A549 treated with Mapracorat at 1 μM for 4 hours (cell line): Measurements from ENCODE around the gene IPMK. TPM values are rescaled to one million over a fixed set of nuclear protein-coding genes. Genes with fewer than 3 reads are reported as not detected.

ENCODE experiments used
- total RNA-seq: library from RNA; stranded (reverse); fragments of 200-300 nt; extraction: Qiagen RNA extraction; gene quantifications from 5 replicates; pipeline ENCODE4 v1.2.3, GENCODE V29; 2022

Gene IPMK
- 2.2 to 3.2 TPM (median 3.0 TPM) in 5 replicates for total RNA-seq

DNA sequence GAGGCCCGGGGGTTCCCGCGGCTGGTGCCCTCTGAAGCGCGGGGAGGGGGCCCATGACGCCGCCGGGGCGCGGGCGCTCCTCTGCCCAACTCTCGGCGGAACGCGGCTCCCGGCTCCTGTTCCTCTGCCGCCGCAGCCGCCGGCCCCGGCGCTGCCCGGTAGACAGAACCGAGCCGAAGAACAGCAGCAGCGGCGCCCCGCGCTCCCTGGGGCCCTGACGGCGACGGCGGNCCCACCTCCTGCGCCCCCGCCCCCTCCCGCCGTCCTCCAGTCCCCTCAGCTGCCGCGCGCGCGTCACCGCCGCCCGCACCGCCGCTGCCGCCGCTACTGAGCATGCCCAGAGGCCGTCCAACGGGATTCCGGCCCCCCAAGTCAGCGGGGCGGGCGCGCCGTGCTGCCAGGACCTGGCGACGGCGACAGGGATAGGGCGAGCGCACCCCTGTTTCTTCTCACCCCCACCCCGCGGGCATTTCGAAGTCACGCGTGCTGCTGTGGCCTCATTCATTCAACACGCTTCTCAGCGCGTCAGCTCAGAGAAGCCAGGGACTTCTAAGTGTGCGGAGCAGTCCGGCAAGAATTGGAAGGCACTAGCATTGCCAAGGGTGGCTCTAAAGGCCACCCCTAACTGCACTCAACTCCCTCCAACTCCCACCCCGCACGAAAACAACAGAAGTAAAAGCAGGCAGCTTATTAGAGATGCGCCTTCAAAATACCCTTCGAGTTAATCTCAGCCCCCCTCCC lies at the start of gene IPMK:
Gene IPMK (minus strand): TSS at position 182 of the 741 bp plus-strand sequence. CDS start 283 bp downstream, outside the sequence.

GRCh38 chr10:58268946-58269781 lies 1.5 kb upstream of the IPMK start, which contains the start of gene CISD1:
Gene CISD1 (plus strand): TSS chr10:58269162. CDS start chr10:58269274, 112 bp downstream.

Other genes with a start within 250 kb of the IPMK start
- gene CISD1, start 1.3 kb upstream of the IPMK start, total RNA-seq, result 43.3 to 56.7 TPM (median 50.0 TPM) in 5 replicates
- gene UBE2D1, start 67.1 kb upstream of the IPMK start, total RNA-seq, result 12.4 to 18.5 TPM (median 16.1 TPM) in 5 replicates
- gene TFAM, start 117.5 kb upstream of the IPMK start, total RNA-seq, result 66.3 to 82.4 TPM (median 68.9 TPM) in 5 replicates
- gene BICC1, start 245.0 kb upstream of the IPMK start, total RNA-seq, result 16.5 to 19.6 TPM (median 18.9 TPM) in 5 replicates